OCI-LY1 (cell line): Measurements from ENCODE around the gene GTSE1.

Source experiments
- CTCF ChIP-seq: fragments of 200-600 bp; sonication (generic), shearing (Covaris generic); IDR thresholded peaks from 2 replicates; pipeline ENCODE4 v1.5.1; 2017; ENCODE audit warnings: mild to moderate bottlenecking, antibody characterized with exemption, low read length, moderate library complexity, mixed read lengths
- EZH2 ChIP-seq: fragments of 200-600 bp; sonication (generic), shearing (Covaris generic); IDR thresholded peaks from 2 replicates; pipeline ENCODE4 v1.8.0; 2017; ENCODE audit warnings: borderline replicate concordance, mixed run types, mild to moderate bottlenecking, antibody characterized with exemption, low read length, moderate library complexity, mixed read lengths

GRCh38 chr22:46366327-46366731, 69.7 kb downstream of the GTSE1 start:
- TF ChIP-seq CTCF (no peak), EZH2 (no peak)
